ENCODE data around the gene CLEC16A. TPM values are rescaled to one million over a fixed set of nuclear protein-coding genes. Genes with fewer than 3 reads are reported as not detected.

The CLEC16A gene
- total and polyA plus RNA-seq, 9 of the 15 experiments (the other 6 are each of a cell fraction or from before 2014, with no cell fraction given): 1.00 to 22.3 (median 10.0) TPM

DNA sequence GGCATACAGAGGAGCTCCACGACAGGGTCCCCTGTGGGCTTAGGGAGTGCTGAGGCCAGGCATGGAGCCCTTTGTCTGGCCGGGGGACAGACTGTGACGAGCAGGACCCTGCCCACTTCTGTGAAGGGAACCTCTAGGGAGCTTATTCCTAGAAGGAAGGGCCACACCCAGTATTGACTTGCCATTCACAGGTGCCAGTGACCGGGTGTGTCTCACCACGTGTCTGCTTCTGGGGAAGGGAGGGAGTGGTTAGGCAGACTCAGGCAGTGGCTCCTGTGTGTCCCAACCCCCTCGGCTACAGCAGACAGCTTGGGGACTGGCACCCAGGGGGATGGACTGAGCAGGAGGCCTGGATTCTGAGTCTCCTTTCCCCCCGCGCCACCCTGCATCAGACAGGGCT lies 254.5 kb downstream of the CLEC16A start:
- peak; percentile 60 for FAIRE-seq
- Histone ChIP-seq H2AFZ (ENCODE audit: low read depth, low read length) (peak overlapping the region; percentile 51), H3K4me1 (replicated peaks in 1 of 2; ENCODE audit: control insufficient read depth in 2 of 2, insufficient read depth in 2 of 2, low read length in 2 of 2) (peaks cover 43 to 54% of the 10 kb centered on the region in 2 experiments), H3K27ac (ENCODE audit: extremely low read depth, low read depth, low read length) (no peak overlapping the region), H3K9me1 (ENCODE audit: control insufficient read depth, insufficient read depth, low read length) (no peaks in the 10 kb centered on the region), H3K9me3 (replicated peaks; ENCODE audit: control insufficient read depth, insufficient read depth, low read depth, low read length) (no peaks in the 10 kb centered on the region), H3K4me2 (ENCODE audit: insufficient read depth, low read length) (peak overlapping the region; percentile 56), H3K9ac (ENCODE audit: insufficient read depth in 1 of 2, low read depth in 2 of 2, low read length in 2 of 2) (peak overlapping the region; percentile 15 to 82; a peak in 3 of 4 replicates), H3K36me3 (ENCODE audit: control insufficient read depth, insufficient read depth, low read length) (no peaks in the 10 kb centered on the region), H4K20me1 (replicated peaks; ENCODE audit: control insufficient read depth, insufficient read depth, low read length) (no peaks in the 10 kb centered on the region), H3K79me2 (ENCODE audit: control insufficient read depth, insufficient read depth, low read length) (no peaks in the 10 kb centered on the region), H3K27me3 (ENCODE audit: control insufficient read depth in 2 of 2, insufficient read depth in 2 of 2, low read length in 2 of 2) (no peaks in the 10 kb centered on the region), H3K4me3 (no peak overlapping the region)
- ChIA-PET CTCF (ENCODE audit: low intra/inter-chr PET ratio) (no interaction called here), POLR2A (interaction anchor here (0.6 to 1.5 kb wide), 4 partner anchors 11 to 183 kb away, joined by 3 to 10 read pairs (median 3); no protein-coding TSS in a partner anchor)
- BruUV-seq (replicated peaks): no TSS peak
- in situ Hi-C loops (cut with MboI) (no loop called here), intact Hi-C loops (cut with micrococcal nuclease) (no loop called here)
- ATAC-seq: peak; percentile 53
- DNase-seq (ENCODE audit: extremely low read depth in 1 of 4, low spot score in 3 of 4): peak; percentile 70 to 87 (median 84)
- 23% methylated on average over 8 of the region's 8 CpGs for WGBS (ENCODE audit: insufficient coverage, low coverage, missing lambda C conversion rate)
- 0 out of 2 replicates have a peak, but pooled peaks have one; percentile 36 for TF ChIP-seq SMAD4 (CRISPR knock-in tag; conservative IDR thresholded peaks at IDR 0.05)
- no peak for TF ChIP-seq ZNF584 (CRISPR knock-in tag; IDR thresholded peaks at IDR 0.05; ENCODE audit: low read depth)
- peak; percentile 51 for TF ChIP-seq USF2 (CRISPR knock-in tag; IDR thresholded peaks at IDR 0.05)
- TF ChIP-seq ADNP (tag; IDR thresholded peaks at IDR 0.05): no peak
- 0 out of 2 replicates have a peak, but pooled peaks have one; percentile 32 for TF ChIP-seq ATF4 (CRISPR knock-in tag; IDR thresholded peaks at IDR 0.05)
- TF ChIP-seq MTA3 (IDR thresholded peaks at IDR 0.05; ENCODE audit: borderline replicate concordance): peak; percentile 56; the same call in 1 of the 2 replicates
- TF ChIP-seq, protein P1, sequence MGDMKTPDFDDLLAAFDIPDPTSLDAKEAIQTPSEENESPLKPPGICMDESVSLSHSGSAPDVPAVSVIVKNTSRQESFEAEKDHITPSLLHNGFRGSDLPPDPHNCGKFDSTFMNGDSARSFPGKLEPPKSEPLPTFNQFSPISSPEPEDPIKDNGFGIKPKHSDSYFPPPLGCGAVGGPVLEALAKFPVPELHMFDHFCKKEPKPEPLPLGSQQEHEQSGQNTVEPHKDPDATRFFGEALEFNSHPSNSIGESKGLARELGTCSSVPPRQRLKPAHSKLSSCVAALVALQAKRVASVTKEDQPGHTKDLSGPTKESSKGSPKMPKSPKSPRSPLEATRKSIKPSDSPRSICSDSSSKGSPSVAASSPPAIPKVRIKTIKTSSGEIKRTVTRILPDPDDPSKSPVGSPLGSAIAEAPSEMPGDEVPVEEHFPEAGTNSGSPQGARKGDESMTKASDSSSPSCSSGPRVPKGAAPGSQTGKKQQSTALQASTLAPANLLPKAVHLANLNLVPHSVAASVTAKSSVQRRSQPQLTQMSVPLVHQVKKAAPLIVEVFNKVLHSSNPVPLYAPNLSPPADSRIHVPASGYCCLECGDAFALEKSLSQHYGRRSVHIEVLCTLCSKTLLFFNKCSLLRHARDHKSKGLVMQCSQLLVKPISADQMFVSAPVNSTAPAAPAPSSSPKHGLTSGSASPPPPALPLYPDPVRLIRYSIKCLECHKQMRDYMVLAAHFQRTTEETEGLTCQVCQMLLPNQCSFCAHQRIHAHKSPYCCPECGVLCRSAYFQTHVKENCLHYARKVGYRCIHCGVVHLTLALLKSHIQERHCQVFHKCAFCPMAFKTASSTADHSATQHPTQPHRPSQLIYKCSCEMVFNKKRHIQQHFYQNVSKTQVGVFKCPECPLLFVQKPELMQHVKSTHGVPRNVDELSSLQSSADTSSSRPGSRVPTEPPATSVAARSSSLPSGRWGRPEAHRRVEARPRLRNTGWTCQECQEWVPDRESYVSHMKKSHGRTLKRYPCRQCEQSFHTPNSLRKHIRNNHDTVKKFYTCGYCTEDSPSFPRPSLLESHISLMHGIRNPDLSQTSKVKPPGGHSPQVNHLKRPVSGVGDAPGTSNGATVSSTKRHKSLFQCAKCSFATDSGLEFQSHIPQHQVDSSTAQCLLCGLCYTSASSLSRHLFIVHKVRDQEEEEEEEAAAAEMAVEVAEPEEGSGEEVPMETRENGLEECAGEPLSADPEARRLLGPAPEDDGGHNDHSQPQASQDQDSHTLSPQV (IDR thresholded peaks at IDR 0.05): 0 out of 2 replicates have a peak, but pooled peaks have one; percentile 79
- TF ChIP-seq CTBP1 (IDR thresholded peaks at IDR 0.05; ENCODE audit: borderline replicate concordance): peak; percentile 71; the same call in 1 of the 2 replicates
- 0 out of 2 replicates have a peak, but pooled peaks have one; percentile 24 for TF ChIP-seq KLF13 (tag; IDR thresholded peaks at IDR 0.05; ENCODE audit: borderline replicate concordance, low read depth)
- peak; percentile 43; the same call in 1 of the 2 replicates for TF ChIP-seq EP400 (IDR thresholded peaks at IDR 0.05)
- TF ChIP-seq, protein P2, sequence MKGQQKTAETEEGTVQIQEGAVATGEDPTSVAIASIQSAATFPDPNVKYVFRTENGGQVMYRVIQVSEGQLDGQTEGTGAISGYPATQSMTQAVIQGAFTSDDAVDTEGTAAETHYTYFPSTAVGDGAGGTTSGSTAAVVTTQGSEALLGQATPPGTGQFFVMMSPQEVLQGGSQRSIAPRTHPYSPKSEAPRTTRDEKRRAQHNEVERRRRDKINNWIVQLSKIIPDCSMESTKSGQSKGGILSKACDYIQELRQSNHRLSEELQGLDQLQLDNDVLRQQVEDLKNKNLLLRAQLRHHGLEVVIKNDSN (CRISPR knock-in tag; IDR thresholded peaks at IDR 0.05): peak; percentile 55; the same call in 1 of the 2 replicates
- TF ChIP-seq, protein P3, sequence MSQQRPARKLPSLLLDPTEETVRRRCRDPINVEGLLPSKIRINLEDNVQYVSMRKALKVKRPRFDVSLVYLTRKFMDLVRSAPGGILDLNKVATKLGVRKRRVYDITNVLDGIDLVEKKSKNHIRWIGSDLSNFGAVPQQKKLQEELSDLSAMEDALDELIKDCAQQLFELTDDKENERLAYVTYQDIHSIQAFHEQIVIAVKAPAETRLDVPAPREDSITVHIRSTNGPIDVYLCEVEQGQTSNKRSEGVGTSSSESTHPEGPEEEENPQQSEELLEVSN (IDR thresholded peaks at IDR 0.05; ENCODE audit: borderline replicate concordance in 1 of 2, extremely low read depth in 1 of 2, insufficient read depth in 1 of 2, insufficient read length in 1 of 2, low read depth in 1 of 2, low read length in 1 of 2, poor library complexity in 1 of 2, severe bottlenecking in 1 of 2): peak in 1 of 2 experiments; percentile 44

Measured in K562 (cell line).